Hepatocyte (in vitro differentiated cells): ENCODE measurements around the gene COIL. TPM values are rescaled to one million over a fixed set of nuclear protein-coding genes. Genes with fewer than 3 reads are reported as not detected.

ENCODE experiments used
- DNase-seq: peaks from one replicate; pipeline ENCODE4 v3.0.0-alpha.2; 2016; ENCODE audit warnings: low spot score
- H2AFZ ChIP-seq: fragments of 200-600 bp; sonication (generic); 2 replicates; pipeline ENCODE4 v1.6.0; 2016; ENCODE audit warnings: antibody characterized with exemption, mild to moderate bottlenecking
- H3K27ac ChIP-seq: fragments of 200-600 bp; sonication (generic); 2 replicates; pipeline ENCODE4 v1.5.1; 2016; ENCODE audit warnings: mild to moderate bottlenecking
- H3K27me3 ChIP-seq: fragments of 200-600 bp; sonication (generic); 2 replicates; pipeline ENCODE4 v1.6.1; 2016
- H3K36me3 ChIP-seq: fragments of 200-600 bp; sonication (generic); replicated peaks from 2 replicates; pipeline ENCODE4 v1.5.1; 2016; ENCODE audit warnings: low read depth; ENCODE audit not compliant: insufficient read depth
- H3K4me1 ChIP-seq: fragments of 200-600 bp; sonication (generic); 2 replicates; pipeline ENCODE4 v1.5.1; 2016; ENCODE audit warnings: mild to moderate bottlenecking, moderate library complexity; ENCODE audit not compliant: insufficient read depth
- H3K4me2 ChIP-seq: fragments of 200-600 bp; sonication (generic); 2 replicates; pipeline ENCODE4 v1.6.0; 2016
- H3K4me3 ChIP-seq: fragments of 200-600 bp; sonication (generic); 2 replicates; pipeline ENCODE4 v1.5.1; 2016; ENCODE audit warnings: mild to moderate bottlenecking
- H3K79me2 ChIP-seq: fragments of 200-600 bp; sonication (generic); 2 replicates; pipeline ENCODE4 v1.6.0; 2017; ENCODE audit warnings: mild to moderate bottlenecking
- H3K9me2 ChIP-seq: fragments of 200-600 bp; sonication (generic); replicated peaks from 2 replicates; pipeline ENCODE4 v1.6.0; 2017; ENCODE audit warnings: mild to moderate bottlenecking; ENCODE audit not compliant: insufficient read depth
- H3K9me3 ChIP-seq: fragments of 200-600 bp; sonication (generic); 2 replicates; pipeline ENCODE4 v1.5.1; 2016; ENCODE audit warnings: low read depth, mild to moderate bottlenecking
- H4K20me1 ChIP-seq: fragments of 200-600 bp; sonication (generic); 2 replicates; pipeline ENCODE4 v1.6.0; 2016; ENCODE audit warnings: mild to moderate bottlenecking; ENCODE audit not compliant: insufficient read depth, poor library complexity, severe bottlenecking
- EZH2 ChIP-seq: fragments of 200-600 bp; sonication (generic); IDR thresholded peaks from 2 replicates; pipeline ENCODE4 v1.6.1; 2016; ENCODE audit warnings: antibody characterized with exemption, mild to moderate bottlenecking, borderline replicate concordance
- EZH2phosphoT487 ChIP-seq: fragments of 200-600 bp; sonication (generic); IDR thresholded peaks from one replicate; pipeline ENCODE4 v1.6.1; 2018; ENCODE audit warnings: antibody characterized with exemption, mild to moderate bottlenecking, low read depth, moderate library complexity; ENCODE audit not compliant: unreplicated experiment, severe bottlenecking
- WGBS: methylation state at CpG from one replicate; pipeline ENCODE4 v1.1.6; 2016; ENCODE audit warnings: low lambda C conversion rate; ENCODE audit errors: missing lambda C conversion rate; 5-methylcytosine and 5-hydroxymethylcytosine counted together
- polyA plus RNA-seq: library from polyadenylated mRNA; unstranded; fragments of >200 nt; fragmentation: Nextera tagmentation; extraction: Ambion mirVana; gene quantifications from 2 replicates; pipeline ENCODE4 v1.2.1, GENCODE V29; 2016
- total RNA-seq: library from RNA; depleted of rRNA; stranded (reverse); fragments of >200 nt; gene quantifications from 2 replicates; pipeline ENCODE4 v1.2.3, GENCODE V29; 2014
- TF ChIP-seq, protein P1 (sequence below): fragments of 200-600 bp; sonication (generic); IDR thresholded peaks from 2 replicates; pipeline ENCODE4 v1.5.1; 2016; ENCODE audit warnings: antibody characterized with exemption, mild to moderate bottlenecking; ENCODE audit not compliant: poor library complexity

The COIL gene
- total and polyA plus RNA-seq, 2 experiments from 2014 or later = 12.9 to 21.0 TPM

DNA sequence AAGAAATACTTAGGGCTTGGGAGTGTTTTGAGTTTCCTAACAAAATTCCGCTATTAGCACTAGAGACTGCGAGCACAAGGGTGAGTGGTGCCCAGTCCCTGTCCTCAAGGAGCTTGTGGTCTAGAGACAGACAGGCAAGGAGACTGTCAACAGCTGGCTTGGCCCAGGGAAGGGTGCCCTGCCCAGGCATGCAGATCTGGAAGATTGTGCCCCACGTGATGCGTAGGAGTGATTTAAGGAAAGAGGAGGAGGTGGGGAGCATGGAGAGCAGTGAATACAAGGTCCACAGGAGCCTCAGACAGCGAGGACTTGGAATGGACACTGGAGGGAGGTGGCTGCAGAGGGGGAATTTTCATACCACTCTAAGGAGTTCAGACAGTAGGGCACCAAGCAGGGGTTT lies 42.1 kb upstream of the COIL start:
- H3K9me2 ChIP-seq = no peaks in the 10 kb centered on the region
- H2AFZ ChIP-seq = no peak overlapping the region
- no peak for DNase-seq
- H3K27me3 ChIP-seq = no peaks in the 10 kb centered on the region
- H3K79me2 ChIP-seq = no peaks in the 10 kb centered on the region
- no peak for TF ChIP-seq EZH2
- TF ChIP-seq EZH2phosphoT487 = no peak
- TF ChIP-seq, protein P1, sequence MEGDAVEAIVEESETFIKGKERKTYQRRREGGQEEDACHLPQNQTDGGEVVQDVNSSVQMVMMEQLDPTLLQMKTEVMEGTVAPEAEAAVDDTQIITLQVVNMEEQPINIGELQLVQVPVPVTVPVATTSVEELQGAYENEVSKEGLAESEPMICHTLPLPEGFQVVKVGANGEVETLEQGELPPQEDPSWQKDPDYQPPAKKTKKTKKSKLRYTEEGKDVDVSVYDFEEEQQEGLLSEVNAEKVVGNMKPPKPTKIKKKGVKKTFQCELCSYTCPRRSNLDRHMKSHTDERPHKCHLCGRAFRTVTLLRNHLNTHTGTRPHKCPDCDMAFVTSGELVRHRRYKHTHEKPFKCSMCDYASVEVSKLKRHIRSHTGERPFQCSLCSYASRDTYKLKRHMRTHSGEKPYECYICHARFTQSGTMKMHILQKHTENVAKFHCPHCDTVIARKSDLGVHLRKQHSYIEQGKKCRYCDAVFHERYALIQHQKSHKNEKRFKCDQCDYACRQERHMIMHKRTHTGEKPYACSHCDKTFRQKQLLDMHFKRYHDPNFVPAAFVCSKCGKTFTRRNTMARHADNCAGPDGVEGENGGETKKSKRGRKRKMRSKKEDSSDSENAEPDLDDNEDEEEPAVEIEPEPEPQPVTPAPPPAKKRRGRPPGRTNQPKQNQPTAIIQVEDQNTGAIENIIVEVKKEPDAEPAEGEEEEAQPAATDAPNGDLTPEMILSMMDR = no peak
- no peaks in the 10 kb centered on the region for H3K9me3 ChIP-seq
- WGBS = 98% methylated on average over 5 of the region's 5 CpGs
- H3K27ac ChIP-seq = no peak overlapping the region
- no peaks in the 10 kb centered on the region for H3K36me3 ChIP-seq
- H3K4me2 ChIP-seq = no peak overlapping the region
- H4K20me1 ChIP-seq = no peaks in the 10 kb centered on the region
- H3K4me3 ChIP-seq = no peak overlapping the region
- no peaks in the 10 kb centered on the region for H3K4me1 ChIP-seq

DNA sequence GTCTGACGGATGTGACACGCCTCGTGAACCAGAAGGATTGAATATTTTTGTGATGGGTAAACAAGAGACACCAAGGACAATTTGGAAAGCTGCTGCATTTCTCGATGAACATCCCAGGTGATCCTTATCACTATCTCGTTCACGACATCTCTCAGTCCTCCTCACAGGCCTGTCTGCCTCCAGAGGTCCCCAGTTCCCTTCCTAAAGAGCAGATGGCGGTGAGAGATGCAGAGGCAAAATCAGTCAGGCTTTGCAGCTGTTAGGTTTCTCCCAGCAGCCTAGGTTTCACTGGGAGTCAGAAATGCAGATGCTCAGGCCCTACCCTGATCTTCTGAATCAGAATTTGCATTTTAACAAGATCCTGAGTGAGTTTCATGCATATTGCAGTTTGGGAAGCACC lies 40.7 kb upstream of the COIL start:
- no peaks in the 10 kb centered on the region for H3K9me2 ChIP-seq
- no peak overlapping the region for H2AFZ ChIP-seq
- no peak overlapping the region for H3K4me3 ChIP-seq
- WGBS = 89% methylated on average over 7 of the region's 7 CpGs
- H3K36me3 ChIP-seq = no peaks in the 10 kb centered on the region
- no peaks in the 10 kb centered on the region for H3K4me1 ChIP-seq
- H3K4me2 ChIP-seq = no peak overlapping the region
- no peak overlapping the region for H3K27ac ChIP-seq
- DNase-seq = no peak
- H3K79me2 ChIP-seq = no peaks in the 10 kb centered on the region
- H3K9me3 ChIP-seq = no peaks in the 10 kb centered on the region
- no peaks in the 10 kb centered on the region for H3K27me3 ChIP-seq
- TF ChIP-seq EZH2 (no peak), EZH2phosphoT487 (no peak)
- TF ChIP-seq, protein P1 = no peak
- no peaks in the 10 kb centered on the region for H4K20me1 ChIP-seq

DNA sequence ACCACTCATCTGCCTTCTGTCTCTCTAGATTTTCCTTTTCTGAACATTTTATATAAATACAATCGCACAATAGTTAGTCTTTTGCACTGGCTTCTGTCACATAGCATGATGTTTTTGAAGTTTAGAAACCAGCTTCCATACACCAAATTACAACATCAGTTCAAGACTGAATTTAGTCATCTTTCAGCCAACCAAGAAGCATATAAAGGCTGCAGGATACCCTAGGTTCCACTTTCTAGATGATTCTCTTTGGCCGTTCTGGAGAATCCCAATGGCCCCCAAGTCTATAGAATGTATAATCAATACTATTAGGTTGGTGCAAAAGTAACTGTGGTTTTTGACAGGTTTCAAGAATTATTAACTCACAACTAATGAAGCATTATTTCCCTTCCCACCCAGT lies 36.5 kb upstream of the COIL start:
- no peaks in the 10 kb centered on the region for H3K4me1 ChIP-seq
- H3K27ac ChIP-seq = no peak overlapping the region
- TF ChIP-seq, protein P1 = no peak
- TF ChIP-seq EZH2phosphoT487 (no peak), EZH2 (no peak)
- H3K9me3 ChIP-seq = no peaks in the 10 kb centered on the region
- no peak overlapping the region for H2AFZ ChIP-seq
- 97% methylated on average over 2 of the region's 2 CpGs for WGBS
- no peak overlapping the region for H3K4me3 ChIP-seq
- no peak overlapping the region for H3K4me2 ChIP-seq
- H3K9me2 ChIP-seq = no peaks in the 10 kb centered on the region
- H3K27me3 ChIP-seq = no peaks in the 10 kb centered on the region
- H3K36me3 ChIP-seq = no peaks in the 10 kb centered on the region
- H3K79me2 ChIP-seq = no peaks in the 10 kb centered on the region
- no peak for DNase-seq
- no peaks in the 10 kb centered on the region for H4K20me1 ChIP-seq

DNA sequence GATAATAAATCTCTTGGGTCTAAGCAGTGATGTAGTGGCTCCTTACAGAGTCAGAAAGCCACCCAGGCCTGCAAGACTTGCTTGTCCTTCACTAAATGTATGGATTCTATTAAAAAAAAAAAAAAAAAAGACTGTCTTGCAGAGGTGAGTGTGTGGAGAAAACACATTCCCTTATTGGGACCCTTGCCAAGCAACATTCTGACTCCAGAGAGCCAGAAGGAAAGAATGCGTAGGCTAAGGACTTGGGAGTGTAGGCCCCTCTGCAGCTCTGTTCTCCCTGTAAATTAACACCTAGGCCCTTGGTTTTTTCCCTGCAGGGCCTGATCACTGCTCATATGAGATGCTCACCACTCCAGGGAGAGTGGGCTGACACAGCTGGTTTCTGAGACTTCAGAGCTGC lies 34.9 kb upstream of the COIL start:
- Histone ChIP-seq H3K9me2 (no peaks in the 10 kb centered on the region), H3K79me2 (no peaks in the 10 kb centered on the region), H3K4me2 (no peak overlapping the region), H3K36me3 (no peaks in the 10 kb centered on the region), H3K9me3 (no peaks in the 10 kb centered on the region), H3K27me3 (no peaks in the 10 kb centered on the region), H3K4me1 (no peaks in the 10 kb centered on the region), H4K20me1 (no peaks in the 10 kb centered on the region), H2AFZ (no peak overlapping the region), H3K27ac (no peak overlapping the region), H3K4me3 (no peak overlapping the region)
- TF ChIP-seq EZH2 (no peak), EZH2phosphoT487 (no peak)
- TF ChIP-seq, protein P1 = no peak
- DNase-seq = no peak
- 72% methylated on average over 1 of the region's 1 CpG for WGBS
